K562 (cell line): Measurements from ENCODE around the gene GFI1B. TPM values are rescaled to one million over a fixed set of nuclear protein-coding genes. Genes with fewer than 3 reads are reported as not detected.

ENCODE experiments used
- ATAC-seq: fragments of 200-7000 bp; cut with Tn5 transposase; 3 replicates; pipeline ENCODE4 v1.9.1; 2020; ENCODE audit warnings: moderate library complexity
- BruUV-seq: library from RNA; stranded (reverse); fragments of 400-500 nt; replicated peaks from 2 replicates; lab custom pipeline; 2021; lab: Mats Ljungman, UMichigan
- CTCF ChIA-PET: fragments of 300-600 bp; formaldehyde crosslinking; extraction: SDS; loops from one replicate; lab custom pipeline; 2021; ENCODE audit warnings: low intra/inter-chr PET ratio; lab: Yijun Ruan, JAX
- POLR2A ChIA-PET: fragments of 300-600, 350-650 bp; sonication (Branson Sonifier 250); formaldehyde crosslinking; extraction: SDS; loops from one replicate; lab custom pipeline; 2021; ENCODE audit warnings: antibody characterized with exemption, inconsistent platforms; lab: Yijun Ruan, JAX
- DNase-seq, 4 experiments: peaks; one replicate each; pipeline versions ENCODE4 v3.0.0 to v3.0.0-alpha.2; 2011 to 2018; ENCODE audit warnings: low spot score in 3 of 4, mixed read lengths in 3 of 4; ENCODE audit errors: extremely low read depth in 1 of 4
- FAIRE-seq: peaks from 2 replicates; lab custom pipeline; 2011; peaks lifted over from hg19 to GRCh38; lab: Jason Lieb, UNC
- H2AFZ ChIP-seq: 2 replicates; pipeline ENCODE4 v1.6.0; 2011; ENCODE audit warnings: low read depth, low read length, control low read depth, inconsistent platforms
- H3K27ac ChIP-seq: fragments of 200-600 bp; 3 replicates; pipeline ENCODE4 v1.8.0; 2011; ENCODE audit warnings: low read depth, mild to moderate bottlenecking, control low read depth, inconsistent platforms, low read length, moderate library complexity, mixed read lengths; ENCODE audit errors: extremely low read depth
- H3K27me3 ChIP-seq, 2 experiments: fragments of 300-600 bp in 1 of 2; 2 replicates in 1 of 2; 3 replicates in 1 of 2; pipeline versions ENCODE4 v1.6.0 to v1.8.0; 2011; ENCODE audit warnings: inconsistent platforms in 2 of 2, low read length in 2 of 2, mild to moderate bottlenecking in 1 of 2, mixed read lengths in 1 of 2, moderate library complexity in 1 of 2; ENCODE audit not compliant: control insufficient read depth in 2 of 2, insufficient read depth in 2 of 2
- H3K36me3 ChIP-seq: fragments of 300-600 bp; 3 replicates; pipeline ENCODE4 v1.8.0; 2011; ENCODE audit warnings: mild to moderate bottlenecking, low read length, inconsistent platforms; ENCODE audit not compliant: control insufficient read depth, insufficient read depth
- H3K4me1 ChIP-seq, 2 experiments: fragments of 200-600 bp in 1 of 2; replicated peaks in 1 of 2; 2 replicates in 1 of 2; 3 replicates in 1 of 2; pipeline versions ENCODE4 v1.5.1 to v1.8.0; 2011; ENCODE audit warnings: inconsistent platforms in 2 of 2, low read length in 2 of 2, mild to moderate bottlenecking in 1 of 2, mixed read lengths in 1 of 2, moderate library complexity in 1 of 2; ENCODE audit not compliant: control insufficient read depth in 2 of 2, insufficient read depth in 2 of 2
- H3K4me2 ChIP-seq: 2 replicates; pipeline ENCODE4 v1.6.1; 2011; ENCODE audit warnings: low read length, control low read depth, inconsistent platforms, mixed read lengths; ENCODE audit not compliant: insufficient read depth
- H3K4me3 ChIP-seq: fragments of 200-600 bp; sonication (generic), shearing (Covaris generic); 2 replicates; pipeline ENCODE4 v1.5.1; 2016; ENCODE audit warnings: control low read depth, inconsistent platforms
- H3K79me2 ChIP-seq: fragments of 200-600 bp; 3 replicates; pipeline ENCODE4 v1.8.0; 2011; ENCODE audit warnings: low read length, inconsistent platforms; ENCODE audit not compliant: control insufficient read depth, insufficient read depth
- H3K9ac ChIP-seq, 2 experiments: 2 replicates each; pipeline versions ENCODE4 v1.6.0 to v1.6.1; 2011; ENCODE audit warnings: low read depth in 2 of 2, low read length in 2 of 2, control low read depth in 1 of 2, inconsistent platforms in 1 of 2, mild to moderate bottlenecking in 1 of 2, mixed read lengths in 1 of 2; ENCODE audit not compliant: insufficient read depth in 1 of 2
- H3K9me1 ChIP-seq: one replicate; pipeline ENCODE4 v1.6.0; 2011; ENCODE audit warnings: inconsistent platforms, mild to moderate bottlenecking, low read length, moderate library complexity; ENCODE audit not compliant: control insufficient read depth, insufficient read depth
- H3K9me3 ChIP-seq: replicated peaks from 2 replicates; pipeline ENCODE4 v1.5.1; 2011; ENCODE audit warnings: low read depth, low read length, inconsistent platforms; ENCODE audit not compliant: control insufficient read depth, insufficient read depth
- H4K20me1 ChIP-seq: replicated peaks from 2 replicates; pipeline ENCODE4 v1.6.1; 2011; ENCODE audit warnings: low read length, inconsistent platforms, mixed read lengths; ENCODE audit not compliant: control insufficient read depth, insufficient read depth
- BCOR ChIP-seq: fragments of 450-650 bp; IDR thresholded peaks from 2 replicates; pipeline ENCODE4 v1.6.1; 2016
- CBX2 ChIP-seq: fragments of 200-600 bp; sonication (generic); IDR thresholded peaks from one replicate; pipeline ENCODE4 v1.6.1; 2012; ENCODE audit warnings: mild to moderate bottlenecking, low read length, inconsistent platforms; ENCODE audit not compliant: insufficient read depth, poor library complexity, severe bottlenecking
- ERF ChIP-seq: fragments of 450-650 bp; formaldehyde crosslinking; IDR thresholded peaks from 2 replicates; pipeline ENCODE4 v1.4.0; 2020; ENCODE audit warnings: mild to moderate bottlenecking, mixed read lengths
- FOXA1 ChIP-seq: fragments of 450-650 bp; IDR thresholded peaks from 2 replicates; pipeline ENCODE4 v1.6.1; 2016; ENCODE audit warnings: mild to moderate bottlenecking, borderline replicate concordance
- MTA2 ChIP-seq: fragments of 450-650 bp; IDR thresholded peaks from 2 replicates; pipeline ENCODE4 v1.6.1; 2016; ENCODE audit warnings: low read depth
- RBM25 ChIP-seq: fragments of 200-400 bp; formaldehyde crosslinking; IDR thresholded peaks from 2 replicates; pipeline ENCODE4 v1.6.1; 2018; ENCODE audit warnings: low read length, low read depth, moderate library complexity; ENCODE audit not compliant: severe bottlenecking
- SAFB ChIP-seq: fragments of 200-400 bp; formaldehyde crosslinking; IDR thresholded peaks from 2 replicates; pipeline ENCODE4 v1.6.1; 2017; ENCODE audit warnings: low read depth, low read length, borderline replicate concordance
- TARDBP ChIP-seq: fragments of 450-650 bp; IDR thresholded peaks from 2 replicates; pipeline ENCODE4 v1.6.1; 2016
- ZBTB8A ChIP-seq: fragments of 450-650 bp; IDR thresholded peaks from 2 replicates; pipeline ENCODE4 v1.6.1; 2018; ENCODE audit warnings: mild to moderate bottlenecking, moderate library complexity; ENCODE audit not compliant: partially characterized antibody
- ZEB2 ChIP-seq: fragments of 450-650 bp; IDR thresholded peaks from 2 replicates; pipeline ENCODE4 v1.6.1; 2016
- ZNF121 ChIP-seq: sonication (generic); formaldehyde crosslinking; conservative IDR thresholded peaks from 2 replicates; pipeline ENCODE4 v1.8.0; 2022; ENCODE audit warnings: missing genetic modification reagents
- ZNF197 ChIP-seq: fragments of 200-800 bp; sonication (Bioruptor generic); IDR thresholded peaks from 2 replicates; pipeline ENCODE4 v1.6.1; 2016; ENCODE audit warnings: low read depth, missing genetic modification characterization, missing compliant biosample characterization
- ZNF561 ChIP-seq: fragments of 450-650 bp; formaldehyde crosslinking; conservative IDR thresholded peaks from 2 replicates; pipeline ENCODE4 v1.4.0; 2020; ENCODE audit warnings: mild to moderate bottlenecking, moderate library complexity
- ZNF644 ChIP-seq: fragments of 200-800 bp; sonication (Bioruptor generic); IDR thresholded peaks from 2 replicates; pipeline ENCODE4 v1.6.1; 2016; ENCODE audit warnings: low read depth, missing genetic modification characterization, missing compliant biosample characterization
- ZNF695 ChIP-seq: fragments of 450-650 bp; formaldehyde crosslinking; IDR thresholded peaks from 2 replicates; pipeline ENCODE4 v1.4.0; 2020; ENCODE audit warnings: mild to moderate bottlenecking, moderate library complexity
- WGBS: fragments of 100-300 bp; shearing (Covaris generic); methylation state at CpG from one replicate; pipeline ENCODE4 v1.1.6; 2016; ENCODE audit warnings: low coverage, mixed read lengths; ENCODE audit not compliant: insufficient coverage; ENCODE audit errors: missing lambda C conversion rate; 5-methylcytosine and 5-hydroxymethylcytosine counted together
- in situ Hi-C: fragments of 300-500 bp; cut with MboI; formaldehyde crosslinking; loops from 4 replicates; pipeline ENCODE4 v1.15.0; 2018; ENCODE audit warnings: inconsistent platforms, mixed read lengths
- intact Hi-C: fragments of 100-400 bp; cut with micrococcal nuclease; formaldehyde crosslinking; loops from 2 replicates; pipeline ENCODE4 v1.14.2; 2022
- polyA plus RNA-seq, 8 experiments: library from polyadenylated mRNA; depleted of rRNA in 4 of 8; stranded (reverse) in 5 of 8; unstranded in 3 of 8; fragments of >200 nt; fragmentation: Nextera tagmentation in 2 of 8; fragmentation: Illumina TruSeq in 1 of 8; extraction: Ambion mirVana in 2 of 8; extraction: Trizol in 1 of 8; gene quantifications; 2 replicates each; pipeline versions ENCODE4 v1.2.1 to v1.2.3, GENCODE V29; 2011 to 2014; ENCODE audit warnings: inconsistent platforms in 1 of 8, missing spikeins in 1 of 8
- total RNA-seq, 7 experiments: library from RNA; depleted of rRNA in 6 of 7; stranded (reverse); fragments of >200 nt in 6 of 7; fragmentation: Illumina TruSeq in 2 of 7; extraction: Trizol in 2 of 7; gene quantifications; 2 replicates each; pipeline versions ENCODE4 v1.2.1 to v1.2.3, GENCODE V29; 2011 to 2021; ENCODE audit warnings: low replicate concordance in 1 of 7

Gene GFI1B
- total and polyA plus RNA-seq, 9 of the 15 experiments (the other 6 are each of a cell fraction or from before 2014, with no cell fraction given) = 8.0 to 75.7 (median 34.5) TPM

DNA sequence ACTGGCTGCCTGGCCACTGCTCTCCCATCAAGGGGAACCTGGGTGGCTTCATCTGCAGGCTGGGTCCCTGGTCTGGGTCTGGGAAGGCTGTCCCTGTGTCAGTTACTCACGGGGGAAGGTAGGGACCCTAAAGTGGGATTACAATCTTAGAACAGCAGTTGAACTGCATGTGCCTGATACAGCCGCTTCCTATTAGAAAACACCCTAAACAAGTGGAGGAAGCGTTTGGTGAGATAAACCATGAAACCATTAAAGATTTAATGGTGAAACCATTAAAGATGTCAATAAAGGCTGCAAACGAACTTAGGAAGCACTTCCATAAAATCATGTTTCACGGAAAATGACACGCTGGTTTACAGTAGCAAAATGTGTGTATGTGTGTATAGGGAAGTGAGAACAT lies 2.5 kb upstream of the GFI1B start:
- in situ Hi-C loops (no loop called here), intact Hi-C loops (loop anchor here (5.0 to 10.0 kb wide), 4 partner anchors 71 to 471 kb away; no protein-coding TSS in a partner anchor)
- Histone ChIP-seq H3K4me2 (no peak overlapping the region), H3K27ac (no peak overlapping the region), H3K9me3 (no peaks in the 10 kb centered on the region), H3K9me1 (no peaks in the 10 kb centered on the region)
- FAIRE-seq = no peak
- BruUV-seq = no TSS peak
- CTCF ChIA-PET = no interaction called here
- TF ChIP-seq FOXA1 (no peak), ZNF561 (no peak), CBX2 (no peak), ZNF197 (no peak)
- TF ChIP-seq, all 486 proteins: peak for 0
- peak overlapping the region; percentile 53; the same call in 1 of the 2 replicates for H2AFZ ChIP-seq
- no peaks in the 10 kb centered on the region for H3K27me3 ChIP-seq
- H3K4me1 ChIP-seq = peaks cover 14 to 32% of the 10 kb centered on the region in 2 experiments
- no peak overlapping the region for H3K4me3 ChIP-seq
- H4K20me1 ChIP-seq = no peaks in the 10 kb centered on the region
- H3K9ac ChIP-seq = peak overlapping the region in 1 of 2 experiments; percentile 70; a peak in 2 of 4 replicates
- DNase-seq (no peak), ATAC-seq (no peak)
- POLR2A ChIA-PET = no interaction called here
- WGBS = 33% methylated on average over 6 of the region's 6 CpGs
- H3K79me2 ChIP-seq = peaks cover 27% of the 10 kb centered on the region
- H3K36me3 ChIP-seq = 0 out of 3 replicates have a peak, but pooled peaks cover 2% of the 10 kb centered on the region

DNA sequence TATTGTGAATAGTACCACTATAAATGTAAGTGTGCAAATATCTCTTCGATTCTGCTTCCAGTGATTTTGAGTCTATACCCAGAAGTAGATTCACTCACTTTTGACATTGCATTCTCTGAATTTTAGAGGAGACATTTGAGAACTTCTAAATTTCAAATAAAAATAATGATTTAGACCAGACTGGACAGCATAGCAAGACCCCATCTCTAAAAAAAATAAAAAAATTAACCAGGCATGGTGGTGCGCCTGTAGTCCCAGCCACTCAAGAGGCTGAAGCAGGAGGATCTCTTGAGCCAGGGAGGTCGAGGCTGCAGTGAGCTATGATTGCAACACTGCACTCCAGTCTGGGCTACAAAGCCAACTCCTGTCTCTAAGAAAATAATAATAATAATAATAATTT lies 1.9 kb upstream of the GFI1B start:
- Histone ChIP-seq H3K4me1 (peaks cover 14 to 36% of the 10 kb centered on the region in 2 experiments), H3K9me1 (no peaks in the 10 kb centered on the region), H3K27ac (no peak overlapping the region), H2AFZ (no peak overlapping the region), H3K79me2 (peaks cover 33% of the 10 kb centered on the region), H4K20me1 (no peaks in the 10 kb centered on the region), H3K27me3 (no peaks in the 10 kb centered on the region), H3K9ac (no peak overlapping the region), H3K9me3 (no peaks in the 10 kb centered on the region), H3K4me2 (no peak overlapping the region), H3K36me3 (0 out of 3 replicates have a peak, but pooled peaks cover 2% of the 10 kb centered on the region), H3K4me3 (no peak overlapping the region)
- intact Hi-C loops = loop anchor here (5.0 to 10.0 kb wide), 4 partner anchors 72 to 472 kb away; no protein-coding TSS in a partner anchor
- DNase-seq (no peak), ATAC-seq (no peak), FAIRE-seq (no peak)
- no TSS peak for BruUV-seq
- POLR2A ChIA-PET = no interaction called here
- 79% methylated on average over 3 of the region's 3 CpGs for WGBS
- in situ Hi-C loops = no loop called here
- CTCF ChIA-PET = interaction anchor here (2.2 kb wide), 1 partner anchor 46 kb away, joined by 13 read pairs; no protein-coding TSS in a partner anchor
- no peak for TF ChIP-seq ZNF644 (tag)
- TF ChIP-seq ZNF121 (CRISPR knock-in tag) = peak; percentile 86
- TF ChIP-seq SAFB = no peak
- TF ChIP-seq RBM25 = peak; percentile 47
- no peak for TF ChIP-seq TARDBP
- TF ChIP-seq ERF (CRISPR knock-in tag) = no peak
- no peak for TF ChIP-seq MTA2
- TF ChIP-seq ZNF695 (CRISPR knock-in tag) = no peak
- TF ChIP-seq ZBTB8A = no peak
- peak; percentile 69 for TF ChIP-seq BCOR
- no peak for TF ChIP-seq ZEB2
